Small intestine (tissue), 7 donors: ENCODE data around the gene STPG1. TPM values are rescaled to one million over a fixed set of nuclear protein-coding genes. Genes with fewer than 3 reads are reported as not detected.

Source experiments
- DNase-seq, 2 donors: peaks; one replicate each; pipeline versions ENCODE4 v3.0.0 to v3.0.0-alpha.2; 2013
- FAIRE-seq: peaks from 2 replicates; lab custom pipeline; 2012; peaks lifted over from hg19 to GRCh38; lab: Jason Lieb, UNC
- H3K27ac ChIP-seq, 3 donors: one replicate each; pipeline ENCODE4 v1.5.1; 2013; ENCODE audit warnings: low read length in 2 of 3, mild to moderate bottlenecking in 2 of 3, control low read depth in 1 of 3, inconsistent platforms in 1 of 3, low read depth in 1 of 3, moderate library complexity in 1 of 3
- H3K27me3 ChIP-seq, 3 donors: one replicate each; pipeline ENCODE4 v1.6.1; 2013; ENCODE audit warnings: low read length in 3 of 3, inconsistent platforms in 1 of 3; ENCODE audit not compliant: control insufficient read depth in 3 of 3, insufficient read depth in 3 of 3
- H3K36me3 ChIP-seq, 3 donors: one replicate each; pipeline ENCODE4 v1.6.1; 2013; ENCODE audit warnings: low read length in 3 of 3, inconsistent platforms in 1 of 3, low read depth in 1 of 3, mild to moderate bottlenecking in 1 of 3, moderate library complexity in 1 of 3; ENCODE audit not compliant: control insufficient read depth in 3 of 3, insufficient read depth in 2 of 3
- H3K4me1 ChIP-seq, 3 donors: one replicate each; pipeline ENCODE4 v1.6.1; 2013; ENCODE audit warnings: low read length in 2 of 3, inconsistent platforms in 1 of 3, low read depth in 1 of 3, mild to moderate bottlenecking in 1 of 3, moderate library complexity in 1 of 3; ENCODE audit not compliant: control insufficient read depth in 3 of 3, insufficient read depth in 2 of 3
- H3K4me3 ChIP-seq, 3 donors: one replicate each; pipeline ENCODE4 v1.5.1; 2013; ENCODE audit warnings: low read length in 3 of 3, control low read depth in 1 of 3, inconsistent platforms in 1 of 3, low read depth in 1 of 3, mild to moderate bottlenecking in 1 of 3, moderate library complexity in 1 of 3
- H3K9me3 ChIP-seq, 2 donors: one replicate each; pipeline ENCODE4 v1.6.1; 2013; ENCODE audit warnings: low read depth in 1 of 2, low read length in 1 of 2; ENCODE audit not compliant: control insufficient read depth in 2 of 2, insufficient read depth in 1 of 2
- WGBS, 3 donors: extraction: QIAGEN DNeasy Blood & Tissue Kit; methylation state at CpG; one replicate each; pipeline ENCODE4 v1.1.7; 2013; 5-methylcytosine and 5-hydroxymethylcytosine counted together
- polyA plus RNA-seq, 4 donors: library from polyadenylated mRNA; stranded (reverse) in 3 of 4; unstranded in 1 of 4; fragments of 200-250 nt in 3 of 4; fragments of 120-200 nt in 1 of 4; gene quantifications; one replicate each; pipeline versions ENCODE4 v1.2.1 to v1.2.3, GENCODE V29; 2013
- donor health status: healthy with polysubstance abuse.
- donor health status: control.
- donor health status: control.
- donor health status: Bipolar disorder and iron deficiency.
- donor health status: healthy.

STPG1 gene
- polyA plus RNA-seq, 4 donors, result 5.7 to 10.3 (median 6.5) TPM

GRCh38 chr1:24387636-24388175 is 25.9 kb downstream of the STPG1 start:
- Histone ChIP-seq H3K27me3 (no peaks in the 10 kb centered on the region), H3K4me1 (peaks cover 0 to 9% (median 6%) of the 10 kb centered on the region in 3 donors), H3K4me3 (no peak overlapping the region), H3K9me3 (no peaks in the 10 kb centered on the region), H3K27ac (no peak overlapping the region), H3K36me3 (peaks cover 0 to 18% (median 0%) of the 10 kb centered on the region in 3 donors)
- no peak for FAIRE-seq
- WGBS, 3 donors, result 13 to 70% (median 32%) methylated on average over 1 of the region's 1 CpG
- DNase-seq, result no peak

- DNase-seq (no peak), FAIRE-seq (no peak)
- Histone ChIP-seq H3K27ac (no peak overlapping the region), H3K4me1 (peaks cover 0 to 8% (median 3%) of the 10 kb centered on the region in 3 donors), H3K9me3 (no peaks in the 10 kb centered on the region), H3K27me3 (no peaks in the 10 kb centered on the region), H3K4me3 (no peak overlapping the region), H3K36me3 (peaks cover 0 to 18% (median 0%) of the 10 kb centered on the region in 3 donors)
- 91 to 94% (median 93%) methylated on average over 11 of the region's 11 CpGs for WGBS, 3 donors
These were observed 26.7 kb downstream of the STPG1 start for GRCh38 chr1:24386931-24387330.

- 80 to 96% (median 88%) methylated on average over 9 of the region's 9 CpGs for WGBS, 3 donors
- FAIRE-seq (no peak), DNase-seq (no peak)
- no peak overlapping the region for H3K4me3 ChIP-seq
- H3K4me1 ChIP-seq, result peaks cover 0 to 5% (median 0%) of the 10 kb centered on the region in 3 donors
- peaks cover 0 to 18% (median 0%) of the 10 kb centered on the region in 3 donors for H3K36me3 ChIP-seq
- H3K27ac ChIP-seq, result no peak overlapping the region
- no peaks in the 10 kb centered on the region for H3K27me3 ChIP-seq
- no peaks in the 10 kb centered on the region for H3K9me3 ChIP-seq
These were observed 27.3 kb downstream of the STPG1 start for GRCh38 chr1:24386241-24386640.

- DNase-seq, result peak in 1 of 2 donors; percentile 40
- peaks cover 0 to 18% (median 0%) of the 10 kb centered on the region in 3 donors for H3K36me3 ChIP-seq
- H3K4me1 ChIP-seq, result peaks cover 0 to 5% (median 0%) of the 10 kb centered on the region in 3 donors
- FAIRE-seq, result no peak
- H3K9me3 ChIP-seq, result no peaks in the 10 kb centered on the region
- no peaks in the 10 kb centered on the region for H3K27me3 ChIP-seq
- peak overlapping the region in 1 of 3 donors; percentile 68 for H3K27ac ChIP-seq
- no peak overlapping the region for H3K4me3 ChIP-seq
- WGBS, 3 donors, result 76 to 83% (median 80%) methylated on average over 12 of the region's 12 CpGs
These were observed 28.2 kb downstream of the STPG1 start for GRCh38 chr1:24385160-24385940.

GRCh38 chr1:24384251-24385090 is 29.1 kb downstream of the STPG1 start:
- H3K4me3 ChIP-seq, result no peak overlapping the region
- FAIRE-seq (no peak), DNase-seq (no peak)
- H3K4me1 ChIP-seq, result peaks cover 0 to 5% (median 0%) of the 10 kb centered on the region in 3 donors
- peak overlapping the region in 1 of 3 donors; percentile 68 for H3K27ac ChIP-seq
- WGBS, 3 donors, result 74 to 82% (median 82%) methylated on average over 13 of the region's 13 CpGs
- H3K9me3 ChIP-seq, result no peaks in the 10 kb centered on the region
- H3K27me3 ChIP-seq, result no peaks in the 10 kb centered on the region
- H3K36me3 ChIP-seq, result peaks cover 0 to 18% (median 0%) of the 10 kb centered on the region in 3 donors

- FAIRE-seq, result no peak
- peaks cover 0 to 14% (median 2%) of the 10 kb centered on the region in 3 donors for H3K36me3 ChIP-seq
- no peak for DNase-seq
These were observed 30.1 kb downstream of the STPG1 start for GRCh38 chr1:24383381-24383940.

GRCh38 chr1:24382165-24382577 is 31.4 kb downstream of the STPG1 start:
- FAIRE-seq, result no peak
- Histone ChIP-seq H3K4me1 (peaks cover 0 to 5% (median 0%) of the 10 kb centered on the region in 3 donors), H3K27ac (no peak overlapping the region), H3K36me3 (peaks cover 0 to 13% (median 2%) of the 10 kb centered on the region in 3 donors), H3K9me3 (no peaks in the 10 kb centered on the region), H3K27me3 (no peaks in the 10 kb centered on the region), H3K4me3 (no peak overlapping the region)
- DNase-seq, result no peak
- WGBS, 3 donors, result 92 to 93% (median 92%) methylated on average over 8 of the region's 8 CpGs

More at GRCh38 chr1:24383381-24383940, 30.1 kb downstream of the STPG1 start:
- WGBS, 3 donors, result 83 to 88% (median 86%) methylated on average over 2 of the region's 2 CpGs
- peak overlapping the region in 1 of 3 donors; percentile 13 for H3K27ac ChIP-seq
- H3K27me3 ChIP-seq, result no peaks in the 10 kb centered on the region
- H3K4me3 ChIP-seq, result no peak overlapping the region
- H3K4me1 ChIP-seq, result peaks cover 0 to 5% (median 0%) of the 10 kb centered on the region in 3 donors
- H3K9me3 ChIP-seq, result no peaks in the 10 kb centered on the region

- Histone ChIP-seq H3K9me3 (no peaks in the 10 kb centered on the region), H3K27ac (no peak overlapping the region), H3K27me3 (no peaks in the 10 kb centered on the region), H3K4me1 (peaks cover 0 to 5% (median 0%) of the 10 kb centered on the region in 3 donors), H3K36me3 (peaks cover 0 to 9% (median 2%) of the 10 kb centered on the region in 3 donors), H3K4me3 (no peak overlapping the region)
- no peak for DNase-seq
- 90 to 96% (median 91%) methylated on average over 2 of the region's 2 CpGs for WGBS, 3 donors
- no peak for FAIRE-seq
These were observed 32.3 kb downstream of the STPG1 start for GRCh38 chr1:24381256-24381655.
